Measurements from ENCODE around the gene CDC14A. TPM values are rescaled to one million over a fixed set of nuclear protein-coding genes. Genes with fewer than 3 reads are reported as not detected.

Gene CDC14A
- total and polyA plus RNA-seq, 2 of the 8 experiments (the other 6 are each of a cell fraction or from before 2014, with no cell fraction given) = 3.2 to 8.9 TPM

GRCh38 chr1:100380635-100381034 lies 28.3 kb downstream of the CDC14A start (continued):
- no peak for TF ChIP-seq YY1 (IDR thresholded peaks at IDR 0.05; ENCODE audit: low read depth, low read length)
- no peak for TF ChIP-seq EGR1 (IDR thresholded peaks at IDR 0.05; ENCODE audit: borderline replicate concordance, low read depth, low read length)
- TF ChIP-seq ATF3 (IDR thresholded peaks at IDR 0.05; ENCODE audit: insufficient read depth, low read depth, low read length) = no peak
- no peak for TF ChIP-seq CHD2 (IDR thresholded peaks at IDR 0.05; ENCODE audit: low read length)
- TF ChIP-seq USF2 (IDR thresholded peaks at IDR 0.05; ENCODE audit: low read length) = no peak
- no peak for TF ChIP-seq FOSL1 (IDR thresholded peaks at IDR 0.05; ENCODE audit: insufficient read depth, low read depth, low read length)

All from H1 (cell line).